ENCODE data around the gene NTM. TPM values are rescaled to one million over a fixed set of nuclear protein-coding genes. Genes with fewer than 3 reads are reported as not detected.

The NTM gene
- total RNA-seq, 1 experiment from 2014 or later, result 9.9 TPM

- no peaks in the 10 kb centered on the region for H3K9me3 ChIP-seq (ENCODE audit: control insufficient read depth, low read depth, low read length)
- no peaks in the 10 kb centered on the region for H3K79me2 ChIP-seq (ENCODE audit: insufficient read depth, low read length)
- H3K36me3 Mint-ChIP-seq (ENCODE audit: insufficient read depth in 1 of 3, low read depth in 3 of 3), result no peaks in the 10 kb centered on the region
- no CpG with 5 or more reads among the region's 3 CpGs for WGBS (ENCODE audit: extremely low coverage, insufficient read length, low lambda C conversion rate)
- peaks cover 24 to 31% of the 10 kb centered on the region in 2 experiments for H3K4me1 Mint-ChIP-seq
- no peaks in the 10 kb centered on the region; the same call in none of the 2 replicates for H3K27me3 Mint-ChIP-seq (ENCODE audit: low read depth)
- H4K91ac ChIP-seq (ENCODE audit: insufficient read length, low read depth, low read length), result no peak overlapping the region
- H3K27me3 ChIP-seq (ENCODE audit: insufficient read depth, low read length), result no peaks in the 10 kb centered on the region
- no peak overlapping the region for H3K4me2 ChIP-seq (ENCODE audit: insufficient read depth, insufficient read length, low read length)
- H2BK20ac ChIP-seq (ENCODE audit: low read depth, low read length, poor library complexity, severe bottlenecking), result no peak overlapping the region
- H3K79me1 ChIP-seq (ENCODE audit: insufficient read depth, low read depth, low read length, poor library complexity, severe bottlenecking), result no peaks in the 10 kb centered on the region
- H2BK12ac ChIP-seq (ENCODE audit: insufficient read length, low read depth, low read length), result no peak overlapping the region
- H3K4ac ChIP-seq (ENCODE audit: low read depth, low read length), result no peak overlapping the region
- no peak overlapping the region for H3K18ac ChIP-seq (ENCODE audit: insufficient read length, low read depth, low read length)
- peaks cover 3% of the 10 kb centered on the region; the same call in 1 of the 2 replicates for H3K4me1 ChIP-seq (ENCODE audit: insufficient read depth, low read length)
- no peak overlapping the region for H3K14ac ChIP-seq (ENCODE audit: insufficient read depth, low read length)
- H2BK120ac ChIP-seq (ENCODE audit: low read depth, low read length, poor library complexity, severe bottlenecking), result no peak overlapping the region
- H2AK5ac ChIP-seq (ENCODE audit: insufficient read length, low read length), result no peak overlapping the region
- H3K4me3 Mint-ChIP-seq, result no peak overlapping the region
- H4K20me1 ChIP-seq (ENCODE audit: control insufficient read depth, insufficient read depth, insufficient read length), result no peaks in the 10 kb centered on the region
- H3K56ac ChIP-seq (ENCODE audit: insufficient read length, low read depth, low read length), result no peak overlapping the region
- no peak overlapping the region for H4K8ac ChIP-seq (replicated peaks; ENCODE audit: insufficient read length, low read depth, low read length)
- H3K23ac ChIP-seq (ENCODE audit: insufficient read length, low read depth, low read length), result no peak overlapping the region
- no peak overlapping the region for H3K9ac ChIP-seq (ENCODE audit: extremely low read depth, insufficient read length, low read length)
- H4K5ac ChIP-seq (ENCODE audit: insufficient read length, low read depth, low read length), result no peak overlapping the region
- no peak for TF ChIP-seq CTCF (conservative IDR thresholded peaks at IDR 0.05)
- no peak overlapping the region for H3T11ph ChIP-seq (ENCODE audit: low read length)
- DNase-seq, result no peak
- H2BK5ac ChIP-seq (ENCODE audit: insufficient read length, low read length), result no peak overlapping the region
- H3K27ac Mint-ChIP-seq, result no peak overlapping the region
- no peaks in the 10 kb centered on the region; a peak in 1 of 5 replicates for H3K9me3 Mint-ChIP-seq
- no peak overlapping the region for H2AFZ ChIP-seq (ENCODE audit: low read length)
- H3K27ac ChIP-seq (ENCODE audit: insufficient read length, low read depth, low read length), result no peak overlapping the region
- H3K23me2 ChIP-seq (ENCODE audit: insufficient read length, low read depth, low read length, poor library complexity, severe bottlenecking), result no peaks in the 10 kb centered on the region
- no peak overlapping the region for H2BK15ac ChIP-seq (ENCODE audit: low read depth, low read length)
These were observed 915.7 kb downstream of the NTM start for GRCh38 chr11:132286106-132286505.
